GM19035 (cell line): ENCODE measurements around the gene MME.

Experiments used
- ATAC-seq: cut with Tn5 transposase; IDR thresholded peaks from one replicate; pipeline ENCODE4 v1.9.1; 2021; ENCODE audit not compliant: unreplicated experiment

The MME gene

GRCh38 chr3:155135003-155135402 is 54.9 kb downstream of the MME start:
- ATAC-seq: no peak

- ATAC-seq: no peak
Observed at GRCh38 chr3:155138677-155139076, 58.6 kb downstream of the MME start.

GRCh38 chr3:155147588-155147987 is 67.5 kb downstream of the MME start:
- no peak for ATAC-seq

- ATAC-seq: no peak
Observed at GRCh38 chr3:155149494-155149893, 69.4 kb downstream of the MME start.

GRCh38 chr3:155153242-155154186 is 73.4 kb downstream of the MME start:
- no peak for ATAC-seq

GRCh38 chr3:155154255-155154654 is 74.1 kb downstream of the MME start:
- ATAC-seq: no peak

- no peak for ATAC-seq
Observed at GRCh38 chr3:155158346-155159037, 78.4 kb downstream of the MME start.

GRCh38 chr3:155159301-155159700 is 79.2 kb downstream of the MME start:
- no peak for ATAC-seq

GRCh38 chr3:155161640-155162292 is 81.6 kb downstream of the MME start:
- no peak for ATAC-seq

- no peak for ATAC-seq
Observed at GRCh38 chr3:155164306-155164705, 84.2 kb downstream of the MME start.

- no peak for ATAC-seq
Observed at GRCh38 chr3:155166441-155166840, 86.3 kb downstream of the MME start.

GRCh38 chr3:155169197-155169596 is 89.1 kb downstream of the MME start:
- ATAC-seq: no peak

- no peak for ATAC-seq
Observed at GRCh38 chr3:155173771-155174170, 93.7 kb downstream of the MME start.

GRCh38 chr3:155178810-155179436 is 98.8 kb downstream of the MME start:
- ATAC-seq: no peak

GRCh38 chr3:155179437-155179827 is 99.3 kb downstream of the MME start:
- no peak for ATAC-seq

GRCh38 chr3:155179966-155180757 is 100.0 kb downstream of the MME start:
- ATAC-seq: no peak

GRCh38 chr3:155182467-155182866 is 102.3 kb downstream of the MME start:
- ATAC-seq: no peak

- no peak for ATAC-seq
Observed at GRCh38 chr3:155184011-155184410, 103.9 kb downstream of the MME start.

- ATAC-seq: no peak
Observed at GRCh38 chr3:155185631-155186071, 105.5 kb downstream of the MME start.

- no peak for ATAC-seq
Observed at GRCh38 chr3:155188031-155188430, 107.9 kb downstream of the MME start.
